Measurements from ENCODE around the gene DYNC1H1.
"Not testable (repeated sequence)": the region's sequence is repeated elsewhere in the genome, so short reads cannot be mapped to it uniquely, and the experiment has no call there.

DYNC1H1 gene

DNA sequence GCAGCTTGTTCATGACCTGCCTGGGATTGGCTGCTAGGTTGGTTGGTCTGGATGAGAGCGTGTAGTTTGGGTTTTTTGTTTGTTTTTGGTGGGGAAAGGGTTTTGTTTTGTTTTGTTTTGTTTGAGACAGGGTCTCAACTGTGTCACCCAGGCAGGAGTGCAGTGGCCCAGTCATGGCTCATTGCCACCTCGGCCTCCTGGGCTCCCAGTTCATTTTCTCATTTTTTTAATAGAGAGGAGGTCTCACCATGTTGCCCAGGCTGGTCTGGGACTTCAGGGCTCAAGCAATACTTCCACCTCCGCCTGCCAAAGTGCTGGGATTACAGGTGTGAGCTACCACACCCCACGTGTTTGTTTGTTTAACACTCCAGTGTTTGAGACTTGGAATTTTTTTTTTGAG lies 3.8 kb downstream of the DYNC1H1 start:
- DNase-seq (ENCODE audit: low read depth) = no peak
- no peak overlapping the region for H3K4me3 ChIP-seq (ENCODE audit: low read depth, low read length)
- TF ChIP-seq, protein P1, sequence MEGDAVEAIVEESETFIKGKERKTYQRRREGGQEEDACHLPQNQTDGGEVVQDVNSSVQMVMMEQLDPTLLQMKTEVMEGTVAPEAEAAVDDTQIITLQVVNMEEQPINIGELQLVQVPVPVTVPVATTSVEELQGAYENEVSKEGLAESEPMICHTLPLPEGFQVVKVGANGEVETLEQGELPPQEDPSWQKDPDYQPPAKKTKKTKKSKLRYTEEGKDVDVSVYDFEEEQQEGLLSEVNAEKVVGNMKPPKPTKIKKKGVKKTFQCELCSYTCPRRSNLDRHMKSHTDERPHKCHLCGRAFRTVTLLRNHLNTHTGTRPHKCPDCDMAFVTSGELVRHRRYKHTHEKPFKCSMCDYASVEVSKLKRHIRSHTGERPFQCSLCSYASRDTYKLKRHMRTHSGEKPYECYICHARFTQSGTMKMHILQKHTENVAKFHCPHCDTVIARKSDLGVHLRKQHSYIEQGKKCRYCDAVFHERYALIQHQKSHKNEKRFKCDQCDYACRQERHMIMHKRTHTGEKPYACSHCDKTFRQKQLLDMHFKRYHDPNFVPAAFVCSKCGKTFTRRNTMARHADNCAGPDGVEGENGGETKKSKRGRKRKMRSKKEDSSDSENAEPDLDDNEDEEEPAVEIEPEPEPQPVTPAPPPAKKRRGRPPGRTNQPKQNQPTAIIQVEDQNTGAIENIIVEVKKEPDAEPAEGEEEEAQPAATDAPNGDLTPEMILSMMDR (IDR thresholded peaks at IDR 0.05; ENCODE audit: control insufficient read depth, extremely low read depth, insufficient read depth) = no peak

DNA sequence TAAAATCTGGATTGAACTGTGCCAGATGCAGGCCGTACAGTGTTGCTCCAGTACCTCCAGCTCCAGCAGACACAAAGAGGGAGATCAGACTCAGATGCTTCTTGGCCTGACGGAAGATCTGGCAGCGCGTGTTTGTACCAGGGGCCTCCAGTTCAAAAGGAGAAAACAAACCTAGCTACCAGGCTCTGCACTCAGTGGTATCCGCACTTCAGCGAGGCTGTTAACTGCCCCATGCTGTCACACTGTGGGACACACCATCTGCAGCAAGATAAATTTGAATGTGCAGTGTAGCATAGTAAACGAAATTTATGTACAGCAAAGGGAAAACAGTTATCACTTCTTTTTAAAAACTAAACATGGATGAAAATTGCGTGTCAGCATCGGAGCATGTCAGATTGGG lies 5.1 kb downstream of the DYNC1H1 start:
- TF ChIP-seq, protein P1 (IDR thresholded peaks at IDR 0.05; ENCODE audit: control insufficient read depth, extremely low read depth, insufficient read depth) = no peak

DNA sequence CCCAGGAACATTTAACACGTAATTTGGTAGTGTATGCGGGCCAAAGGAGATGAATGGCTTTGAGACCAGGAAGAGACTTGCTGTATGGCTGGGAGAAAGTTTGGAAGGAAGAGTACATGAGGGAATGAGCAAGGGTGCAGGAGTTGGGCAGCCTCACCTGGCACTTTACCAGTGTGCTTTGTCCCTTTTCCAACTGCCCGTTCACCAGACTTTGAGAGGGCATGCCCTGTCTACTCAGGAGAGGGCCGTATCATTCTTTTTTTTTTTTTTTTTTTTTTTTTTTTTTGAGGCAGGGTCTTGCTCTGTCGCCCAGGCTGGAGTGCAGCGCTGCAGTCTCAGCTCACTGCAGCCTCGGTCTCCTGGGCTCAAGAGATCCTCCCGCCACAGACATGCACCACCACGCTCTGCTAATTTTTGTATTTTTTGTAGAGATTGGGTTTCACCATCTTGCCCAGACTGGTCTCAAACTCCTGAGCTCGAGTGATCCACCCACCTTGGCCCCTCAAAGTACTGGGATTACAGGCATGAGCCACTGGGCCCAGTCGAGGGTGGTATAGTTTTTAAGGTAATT lies 6.5 kb downstream of the DYNC1H1 start:
- TF ChIP-seq, protein P1 (IDR thresholded peaks at IDR 0.05; ENCODE audit: control insufficient read depth, extremely low read depth, insufficient read depth) = no peak
- no peak overlapping the region for H3K4me3 ChIP-seq (ENCODE audit: low read depth, low read length)
- no peak for DNase-seq (ENCODE audit: low read depth)

More for the DNA sequence above, 5.1 kb downstream of the DYNC1H1 start:
- DNase-seq (ENCODE audit: low read depth) = no peak
- H3K4me3 ChIP-seq (ENCODE audit: low read depth, low read length) = no peak overlapping the region

DNA sequence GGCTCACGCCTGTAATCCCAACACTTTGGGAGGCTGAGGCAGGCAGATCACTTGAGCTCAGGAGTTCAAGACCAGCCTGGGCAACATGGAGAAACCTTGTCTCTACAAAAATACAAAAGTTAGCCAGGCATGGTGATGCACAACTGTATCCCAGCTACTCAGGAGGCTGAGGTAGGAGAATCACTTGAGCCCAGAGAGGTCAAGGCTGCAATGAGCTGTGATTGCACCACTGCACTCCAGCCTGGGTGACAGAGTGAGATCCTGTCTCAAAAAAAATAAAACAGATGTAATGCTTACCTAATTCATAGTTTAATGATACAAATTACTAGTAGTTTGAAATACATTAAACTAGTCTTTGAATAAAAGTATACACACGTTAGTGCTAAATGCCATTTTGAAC lies 7.1 kb downstream of the DYNC1H1 start:
- not testable (repeated sequence) for H3K4me3 ChIP-seq (ENCODE audit: low read depth, low read length); DNase-seq (ENCODE audit: low read depth)

DNA sequence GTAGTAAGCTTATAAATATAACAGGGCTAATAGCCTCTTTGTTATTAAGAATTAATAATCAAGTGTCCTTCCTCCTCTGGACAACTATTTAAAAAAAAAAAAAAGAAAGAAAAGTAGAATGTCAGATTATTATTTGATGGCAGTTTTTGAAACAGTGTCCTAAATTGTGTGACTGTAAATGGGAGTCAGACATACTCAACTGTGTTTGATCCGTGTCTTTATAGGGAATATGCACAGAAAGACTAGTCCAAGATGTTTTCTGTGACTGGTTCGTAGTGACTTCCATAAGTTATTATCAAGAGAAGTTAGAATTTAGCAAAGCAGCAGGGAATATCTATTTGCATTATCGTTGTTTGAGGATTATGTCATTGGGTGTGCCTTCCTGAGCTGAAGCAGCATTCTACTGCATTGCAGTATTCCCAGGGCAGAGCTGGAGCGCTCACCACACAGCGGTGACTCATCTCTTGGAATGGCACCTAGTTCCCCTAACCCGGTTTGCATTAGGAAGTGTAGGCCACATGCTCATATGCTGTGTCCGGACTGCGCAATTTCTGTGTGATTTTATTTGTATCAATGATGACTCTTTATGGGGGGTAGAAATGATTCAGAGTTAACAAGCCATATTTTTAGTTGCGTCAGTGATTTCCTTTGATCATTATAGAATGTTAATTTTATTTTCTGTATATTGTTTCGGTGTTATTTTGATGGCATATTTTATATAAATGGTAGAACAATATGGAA lies 7.9 kb downstream of the DYNC1H1 start:
- no peak overlapping the region for H3K4me3 ChIP-seq (ENCODE audit: low read depth, low read length)
- peak; percentile 95 for DNase-seq (ENCODE audit: low read depth)
- TF ChIP-seq, protein P1 (IDR thresholded peaks at IDR 0.05; ENCODE audit: control insufficient read depth, extremely low read depth, insufficient read depth) = no peak

DNA sequence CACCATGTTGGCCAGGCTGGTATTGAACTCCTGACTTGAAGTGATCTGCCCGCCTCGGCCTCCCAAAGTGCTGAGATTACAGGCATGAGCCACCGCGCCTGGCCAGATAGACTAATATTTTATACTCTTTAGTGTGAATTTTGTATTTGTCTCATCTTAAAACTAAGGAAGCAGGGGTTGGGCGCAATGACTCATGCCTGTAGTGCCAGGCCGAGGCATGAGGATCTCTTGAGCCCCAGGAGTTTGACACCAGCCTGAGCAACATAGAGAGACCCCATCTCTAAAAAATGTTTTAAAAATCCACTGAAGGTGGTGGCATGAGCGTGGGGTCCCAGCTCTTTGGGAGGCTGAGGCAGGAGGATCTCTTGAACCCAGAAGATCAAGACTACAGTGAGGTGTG lies 9.0 kb downstream of the DYNC1H1 start:
- TF ChIP-seq, protein P1 (IDR thresholded peaks at IDR 0.05; ENCODE audit: control insufficient read depth, extremely low read depth, insufficient read depth) = no peak
- H3K4me3 ChIP-seq (ENCODE audit: low read depth, low read length) = no peak overlapping the region
- no peak for DNase-seq (ENCODE audit: low read depth)

DNA sequence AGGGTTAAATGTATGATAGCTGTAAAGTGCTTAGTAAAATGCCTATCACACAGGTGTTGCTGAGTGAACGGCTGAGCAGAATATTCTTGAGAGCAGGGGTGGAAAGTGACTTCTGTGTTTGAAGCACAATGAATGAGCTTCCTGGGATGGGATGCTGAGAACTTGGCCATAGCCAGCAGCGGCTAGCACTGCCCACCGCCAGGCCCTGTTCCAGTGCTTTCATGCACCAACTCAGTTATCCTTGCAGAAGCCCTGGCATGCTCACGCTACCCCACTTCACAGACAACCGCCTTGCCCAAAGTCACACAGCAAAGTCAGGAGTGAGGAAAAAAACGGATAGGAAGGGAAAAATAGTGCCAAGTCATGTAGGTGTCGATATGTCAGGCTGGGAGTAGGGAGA lies 10.9 kb downstream of the DYNC1H1 start:
- no peak overlapping the region for H3K4me3 ChIP-seq (ENCODE audit: low read depth, low read length)
- no peak for DNase-seq (ENCODE audit: low read depth)
- TF ChIP-seq, protein P1 (IDR thresholded peaks at IDR 0.05; ENCODE audit: control insufficient read depth, extremely low read depth, insufficient read depth) = no peak
